ENCODE measurements around the gene PFDN6. TPM values are rescaled to one million over a fixed set of nuclear protein-coding genes. Genes with fewer than 3 reads are reported as not detected.

The PFDN6 gene
- total and polyA plus RNA-seq, 10 of the 15 experiments (the other 5 are each of a cell fraction or from before 2014, with no cell fraction given) = 3.1 to 168 (median 82.6) TPM

DNA sequence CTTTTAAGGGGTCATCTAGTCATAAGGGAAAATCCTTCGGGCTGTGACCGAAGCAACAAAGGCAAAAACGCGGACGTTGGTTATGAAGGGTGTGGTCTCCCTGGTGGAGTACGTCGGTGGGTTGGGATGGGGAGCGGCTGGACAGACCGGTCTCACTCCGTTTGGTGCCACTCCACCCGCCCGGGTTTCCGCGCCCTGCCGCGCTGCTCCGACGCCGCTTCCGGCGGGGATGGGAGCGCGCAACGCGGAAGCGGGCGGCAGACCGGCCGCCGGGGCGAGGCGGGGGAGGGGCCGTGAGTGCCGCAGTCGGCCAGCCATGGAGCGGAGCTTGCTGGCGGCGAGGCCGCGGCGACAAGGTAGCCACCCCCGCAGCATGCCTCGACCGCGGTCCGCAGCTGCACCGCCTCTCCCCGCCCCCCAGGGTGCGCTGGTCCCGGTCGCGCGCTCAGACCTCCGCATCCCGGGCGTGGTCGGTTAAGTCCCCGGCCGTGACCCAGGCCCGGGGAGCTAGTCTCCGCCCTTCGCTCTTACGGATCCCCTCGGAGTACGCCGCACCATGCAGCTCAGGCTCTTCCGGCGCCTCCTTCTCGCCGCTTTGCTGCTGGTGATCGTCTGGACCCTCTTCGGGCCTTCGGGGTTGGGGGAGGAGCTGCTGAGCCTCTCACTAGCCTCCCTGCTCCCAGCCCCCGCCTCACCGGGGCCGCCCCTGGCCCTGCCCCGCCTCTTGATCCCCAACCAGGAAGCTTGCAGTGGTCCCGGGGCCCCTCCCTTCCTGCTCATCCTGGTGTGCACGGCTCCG is 12.3 kb upstream of the PFDN6 start, which contains the start of gene B3GALT4 (continued):
- no peak for TF ChIP-seq MTA3 (IDR thresholded peaks at IDR 0.05; ENCODE audit: borderline replicate concordance, low read length)
- peak; percentile 71 for TF ChIP-seq NR2F1 (conservative IDR thresholded peaks at IDR 0.05)
- TF ChIP-seq, protein P1, sequence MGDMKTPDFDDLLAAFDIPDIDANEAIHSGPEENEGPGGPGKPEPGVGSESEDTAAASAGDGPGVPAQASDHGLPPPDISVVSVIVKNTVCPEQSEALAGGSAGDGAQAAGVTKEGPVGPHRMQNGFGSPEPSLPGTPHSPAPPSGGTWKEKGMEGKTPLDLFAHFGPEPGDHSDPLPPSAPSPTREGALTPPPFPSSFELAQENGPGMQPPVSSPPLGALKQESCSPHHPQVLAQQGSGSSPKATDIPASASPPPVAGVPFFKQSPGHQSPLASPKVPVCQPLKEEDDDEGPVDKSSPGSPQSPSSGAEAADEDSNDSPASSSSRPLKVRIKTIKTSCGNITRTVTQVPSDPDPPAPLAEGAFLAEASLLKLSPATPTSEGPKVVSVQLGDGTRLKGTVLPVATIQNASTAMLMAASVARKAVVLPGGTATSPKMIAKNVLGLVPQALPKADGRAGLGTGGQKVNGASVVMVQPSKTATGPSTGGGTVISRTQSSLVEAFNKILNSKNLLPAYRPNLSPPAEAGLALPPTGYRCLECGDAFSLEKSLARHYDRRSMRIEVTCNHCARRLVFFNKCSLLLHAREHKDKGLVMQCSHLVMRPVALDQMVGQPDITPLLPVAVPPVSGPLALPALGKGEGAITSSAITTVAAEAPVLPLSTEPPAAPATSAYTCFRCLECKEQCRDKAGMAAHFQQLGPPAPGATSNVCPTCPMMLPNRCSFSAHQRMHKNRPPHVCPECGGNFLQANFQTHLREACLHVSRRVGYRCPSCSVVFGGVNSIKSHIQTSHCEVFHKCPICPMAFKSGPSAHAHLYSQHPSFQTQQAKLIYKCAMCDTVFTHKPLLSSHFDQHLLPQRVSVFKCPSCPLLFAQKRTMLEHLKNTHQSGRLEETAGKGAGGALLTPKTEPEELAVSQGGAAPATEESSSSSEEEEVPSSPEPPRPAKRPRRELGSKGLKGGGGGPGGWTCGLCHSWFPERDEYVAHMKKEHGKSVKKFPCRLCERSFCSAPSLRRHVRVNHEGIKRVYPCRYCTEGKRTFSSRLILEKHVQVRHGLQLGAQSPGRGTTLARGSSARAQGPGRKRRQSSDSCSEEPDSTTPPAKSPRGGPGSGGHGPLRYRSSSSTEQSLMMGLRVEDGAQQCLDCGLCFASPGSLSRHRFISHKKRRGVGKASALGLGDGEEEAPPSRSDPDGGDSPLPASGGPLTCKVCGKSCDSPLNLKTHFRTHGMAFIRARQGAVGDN (IDR thresholded peaks at IDR 0.05) = peak; percentile 79
- TF ChIP-seq FOXK2 (IDR thresholded peaks at IDR 0.05) = no peak
- no peak for TF ChIP-seq PAX8 (IDR thresholded peaks at IDR 0.05)
- TF ChIP-seq ZNF24 (IDR thresholded peaks at IDR 0.05) = peak; percentile 46; the same call in 1 of the 2 replicates
- 0 out of 4 replicates have a peak, but pooled peaks of 1 of the 2 experiments have one; percentile 9 for TF ChIP-seq EP300 (IDR thresholded peaks at IDR 0.05; ENCODE audit: borderline replicate concordance in 1 of 2, control insufficient read depth in 1 of 2, low read depth in 2 of 2, low read length in 2 of 2)
- no peak for TF ChIP-seq JUNB (IDR thresholded peaks at IDR 0.05)
- no peak for TF ChIP-seq EZH2 (IDR thresholded peaks at IDR 0.05; ENCODE audit: borderline replicate concordance, control insufficient read depth, low read depth, low read length)
- TF ChIP-seq NR2C1 (IDR thresholded peaks at IDR 0.05) = peak; percentile 32; the same call in 1 of the 2 replicates
